Keratinocyte (primary cell): ENCODE data around the gene MTHFR. TPM values are rescaled to one million over a fixed set of nuclear protein-coding genes. Genes with fewer than 3 reads are reported as not detected.

ENCODE experiments used
- DNase-seq: peaks from one replicate; pipeline ENCODE4 v3.0.0-alpha.2; 2011; ENCODE audit warnings: low read depth, missing footprints, low spot score
- FAIRE-seq: peaks from 2 replicates; lab custom pipeline; 2011; peaks lifted over from hg19 to GRCh38; lab: Jason Lieb, UNC
- H2AFZ ChIP-seq: 2 replicates; pipeline ENCODE4 v1.6.0; 2012; ENCODE audit warnings: low read length, control low read depth, inconsistent platforms; ENCODE audit not compliant: control insufficient read depth
- H3K27ac ChIP-seq: 2 replicates; pipeline ENCODE4 v1.5.1; 2011; ENCODE audit warnings: low read length; ENCODE audit not compliant: control insufficient read depth, insufficient read depth
- H3K27me3 ChIP-seq: 3 replicates; pipeline ENCODE4 v1.6.0; 2011; ENCODE audit warnings: low read length; ENCODE audit not compliant: control insufficient read depth, insufficient read depth; ENCODE audit errors: extremely low read depth
- H3K36me3 ChIP-seq, 2 experiments: 2 replicates in 1 of 2; 3 replicates in 1 of 2; pipeline ENCODE4 v1.5.1; 2011; ENCODE audit warnings: low read length in 2 of 2, mild to moderate bottlenecking in 1 of 2; ENCODE audit not compliant: control insufficient read depth in 2 of 2, insufficient read depth in 2 of 2; ENCODE audit errors: extremely low read depth in 1 of 2
- H3K4me1 ChIP-seq: 3 replicates; pipeline ENCODE4 v1.5.1; 2011; ENCODE audit warnings: low read length; ENCODE audit not compliant: control insufficient read depth, insufficient read depth; ENCODE audit errors: extremely low read depth
- H3K4me2 ChIP-seq: 3 replicates; pipeline ENCODE4 v1.6.0; 2011; ENCODE audit warnings: low read depth, low read length; ENCODE audit not compliant: control insufficient read depth, insufficient read depth; ENCODE audit errors: extremely low read depth
- H3K4me3 ChIP-seq, 3 experiments: fragments of 200-600 bp in 1 of 3; sonication (generic) in 1 of 3; 2 replicates in 2 of 3; 3 replicates in 1 of 3; pipeline ENCODE4 v1.5.1; 2011 to 2016; ENCODE audit warnings: low read length in 3 of 3, mild to moderate bottlenecking in 3 of 3, control low read depth in 2 of 3, inconsistent platforms in 1 of 3, low read depth in 1 of 3, mixed read lengths in 1 of 3, mixed run types in 1 of 3, moderate library complexity in 1 of 3; ENCODE audit not compliant: control insufficient read depth in 2 of 3, insufficient read depth in 2 of 3; ENCODE audit errors: extremely low read depth in 1 of 3
- H3K79me2 ChIP-seq: 2 replicates; pipeline ENCODE4 v1.6.0; 2012; ENCODE audit warnings: low read length; ENCODE audit not compliant: control insufficient read depth, insufficient read depth
- H3K9ac ChIP-seq: 3 replicates; pipeline ENCODE4 v1.6.0; 2011; ENCODE audit warnings: low read length; ENCODE audit not compliant: control insufficient read depth, insufficient read depth; ENCODE audit errors: extremely low read depth
- H3K9me1 ChIP-seq: 3 replicates; pipeline ENCODE4 v1.6.0; 2011; ENCODE audit warnings: low read length; ENCODE audit not compliant: control insufficient read depth, insufficient read depth; ENCODE audit errors: extremely low read depth
- H3K9me3 ChIP-seq: 2 replicates; pipeline ENCODE4 v1.5.1; 2012; ENCODE audit warnings: low read depth, low read length; ENCODE audit not compliant: control insufficient read depth
- H4K20me1 ChIP-seq: 3 replicates; pipeline ENCODE4 v1.6.0; 2011; ENCODE audit warnings: low read length; ENCODE audit not compliant: control insufficient read depth, insufficient read depth; ENCODE audit errors: extremely low read depth
- CTCF ChIP-seq, 3 experiments: IDR thresholded peaks in 1 of 3; conservative IDR thresholded peaks in 1 of 3; optimal IDR thresholded peaks in 1 of 3; 2 replicates in 2 of 3; 3 replicates in 1 of 3; pipeline versions ENCODE3 to v1.5.1; 2011; ENCODE audit warnings: low read length in 3 of 3, mild to moderate bottlenecking in 3 of 3, moderate library complexity in 2 of 3, control low read depth in 1 of 3, inconsistent platforms in 1 of 3; ENCODE audit not compliant: insufficient read depth in 2 of 3; ENCODE audit errors: extremely low read depth in 1 of 3
- EZH2 ChIP-seq: IDR thresholded peaks from one replicate; pipeline ENCODE4 v1.6.1; 2012; ENCODE audit warnings: inconsistent platforms, mild to moderate bottlenecking, low read length, moderate library complexity
- dilution Hi-C: fragments of 300-500 bp; cut with MboI; formaldehyde crosslinking; loops from one replicate; pipeline ENCODE4 v1.7.0; 2020; ENCODE audit warnings: low sequenced_read_pairs; ENCODE audit not compliant: extremely low pct_ligation_motif_present
- polyA plus RNA-seq, 5 experiments: library from polyadenylated mRNA; depleted of rRNA in 3 of 5; stranded (reverse) in 3 of 5; stranded (forward) in 1 of 5; unstranded in 1 of 5; fragments of >200 nt; gene quantifications; 1 replicate in 1 of 5; 2 replicates in 3 of 5; 3 replicates in 1 of 5; pipeline versions ENCODE4 v1.2.1 to v1.2.3, GENCODE V29; 2011 to 2012; ENCODE audit warnings: missing spikeins in 2 of 5, low read depth in 1 of 5, low replicate concordance in 1 of 5

Gene MTHFR
- polyA plus RNA-seq, 1 donor (not counting 4 experiments of a cell fraction or from before 2014, with no cell fraction given), result 5.2 TPM

DNA sequence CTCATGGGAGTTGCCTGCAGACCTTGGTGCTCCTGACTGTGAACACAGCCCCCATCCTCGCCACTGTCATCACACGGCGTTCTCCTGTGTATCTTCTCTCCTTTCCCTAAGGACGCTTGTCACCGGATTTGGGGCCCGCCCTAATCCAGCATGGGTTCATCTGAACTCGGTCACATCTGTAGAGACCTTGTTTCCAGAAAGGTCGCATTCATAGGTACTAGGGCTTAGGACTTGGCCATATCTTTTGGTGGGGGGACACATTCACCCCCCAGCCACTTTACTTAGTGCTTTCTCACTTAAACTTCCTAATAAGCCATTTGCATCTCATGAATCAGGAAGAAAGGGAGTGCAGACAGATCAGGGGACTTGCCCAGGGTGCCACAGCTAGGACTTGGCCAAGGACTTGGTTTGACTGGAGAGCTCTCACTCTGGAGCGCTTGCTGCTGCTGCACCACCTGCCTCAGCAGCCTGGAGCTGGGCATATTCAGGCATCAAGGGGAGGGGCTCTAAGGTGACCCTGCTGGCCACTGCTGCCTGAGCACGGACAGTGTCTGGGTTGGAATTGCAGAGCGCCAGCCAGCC is 32.1 kb upstream of the MTHFR start:
- H3K27me3 ChIP-seq, result no peaks in the 10 kb centered on the region
- H3K9me3 ChIP-seq, result no peaks in the 10 kb centered on the region
- FAIRE-seq (no peak), DNase-seq (no peak)
- H3K9me1 ChIP-seq, result no peaks in the 10 kb centered on the region
- H3K4me2 ChIP-seq, result no peak overlapping the region
- H3K79me2 ChIP-seq, result no peaks in the 10 kb centered on the region
- H4K20me1 ChIP-seq, result peaks cover 3% of the 10 kb centered on the region
- H2AFZ ChIP-seq, result no peak overlapping the region
- TF ChIP-seq EZH2 (no peak), CTCF (optimal IDR thresholded peaks at IDR 0.05 in 1 of 3, IDR thresholded peaks at IDR 0.05 in 1 of 3, conservative IDR thresholded peaks at IDR 0.05 in 1 of 3; ENCODE audit: extremely low read depth in 1 of 3, insufficient read depth in 2 of 3, low read length in 3 of 3) (no peak)
- no peaks in the 10 kb centered on the region for H3K4me1 ChIP-seq
- H3K36me3 ChIP-seq, result peaks cover 64 to 71% of the 10 kb centered on the region in 2 experiments
- no peak overlapping the region for H3K9ac ChIP-seq
- dilution Hi-C loops, result no loop called here
- H3K27ac ChIP-seq, result no peak overlapping the region
- H3K4me3 ChIP-seq, result no peak overlapping the region

- FAIRE-seq, result no peak
- Histone ChIP-seq H4K20me1 (peaks cover 3% of the 10 kb centered on the region), H3K79me2 (no peaks in the 10 kb centered on the region), H3K4me2 (no peak overlapping the region), H2AFZ (no peak overlapping the region), H3K27ac (no peak overlapping the region), H3K9me3 (no peaks in the 10 kb centered on the region), H3K9me1 (no peaks in the 10 kb centered on the region), H3K4me1 (no peaks in the 10 kb centered on the region), H3K9ac (no peak overlapping the region), H3K27me3 (no peaks in the 10 kb centered on the region), H3K4me3 (no peak overlapping the region), H3K36me3 (peaks cover 66 to 71% of the 10 kb centered on the region in 2 experiments)
- TF ChIP-seq CTCF (optimal IDR thresholded peaks at IDR 0.05 in 1 of 3, IDR thresholded peaks at IDR 0.05 in 1 of 3, conservative IDR thresholded peaks at IDR 0.05 in 1 of 3; ENCODE audit: extremely low read depth in 1 of 3, insufficient read depth in 2 of 3, low read length in 3 of 3) (no peak), EZH2 (no peak)
- dilution Hi-C loops, result no loop called here
- no peak for DNase-seq
These were observed 31.4 kb upstream of the MTHFR start for GRCh38 chr1:11836955-11837766.
